Upper lobe of right lung (tissue), 1 donor: ENCODE data around the gene SDF4. TPM values are rescaled to one million over a fixed set of nuclear protein-coding genes. Genes with fewer than 3 reads are reported as not detected.

Experiments used
- ATAC-seq: fragments of 200-7000 bp; cut with Tn5 transposase; one replicate; pipeline ENCODE4 v1.9.1; 2020; ENCODE audit warnings: mild to moderate bottlenecking, moderate library complexity
- DNase-seq: peaks from one replicate; pipeline ENCODE4 v3.0.0-alpha.2; 2020
- H3K27ac ChIP-seq: fragments of 200-600 bp; one replicate; pipeline ENCODE4 v1.8.0; 2022
- H3K27me3 ChIP-seq: fragments of 200-600 bp; one replicate; pipeline ENCODE4 v1.8.0; 2022; ENCODE audit warnings: mild to moderate bottlenecking
- H3K36me3 ChIP-seq: fragments of 200-600 bp; one replicate; pipeline ENCODE4 v1.8.0; 2022
- H3K4me1 ChIP-seq: fragments of 200-600 bp; one replicate; pipeline ENCODE4 v1.8.0; 2022
- H3K4me3 ChIP-seq: fragments of 200-600 bp; one replicate; pipeline ENCODE4 v1.8.0; 2022; ENCODE audit warnings: mild to moderate bottlenecking
- H3K9me3 ChIP-seq: fragments of 200-600 bp; one replicate; pipeline ENCODE4 v1.8.0; 2022
- CTCF ChIP-seq: fragments of 200-600 bp; IDR thresholded peaks from one replicate; pipeline ENCODE4 v1.8.0; 2022; ENCODE audit warnings: antibody characterized with exemption
- intact Hi-C: fragments of 100-400 bp; cut with DNase I; formaldehyde crosslinking; loops from one replicate; pipeline ENCODE4 v1.11.0; 2022
- total RNA-seq: library from RNA; stranded (reverse); fragmentation: NEBNext Ultra II Directional; extraction: Animal tissue kit (Norgen Biotek cat#: 25700); gene quantifications from one replicate; pipeline ENCODE4 v1.2.1, GENCODE V29; 2021
- donor health status: DM: no; HTN: yes; CAD: no; lungs with severe emphysema.

SDF4 gene
- total RNA-seq, 1 donor from 2014 or later, result 132 TPM

GRCh38 chr1:1239614-1240347 is 8.0 kb upstream of the SDF4 start:
- H3K4me3 ChIP-seq, result no peak overlapping the region
- H3K27ac ChIP-seq, result no peak overlapping the region
- ATAC-seq, result no peak
- no peak for DNase-seq
- H3K27me3 ChIP-seq, result peaks cover 15% of the 10 kb centered on the region
- no peaks in the 10 kb centered on the region for H3K36me3 ChIP-seq
- no peaks in the 10 kb centered on the region for H3K4me1 ChIP-seq
- no peak for TF ChIP-seq CTCF
- H3K9me3 ChIP-seq, result no peaks in the 10 kb centered on the region
- intact Hi-C loops, result no loop called here

GRCh38 chr1:1239227-1239613 is 7.4 kb upstream of the SDF4 start:
- H3K27me3 ChIP-seq, result peaks cover 15% of the 10 kb centered on the region
- H3K4me1 ChIP-seq, result no peaks in the 10 kb centered on the region
- H3K36me3 ChIP-seq, result no peaks in the 10 kb centered on the region
- no peak for TF ChIP-seq CTCF
- H3K27ac ChIP-seq, result no peak overlapping the region
- intact Hi-C loops, result no loop called here
- DNase-seq (no peak), ATAC-seq (no peak)
- no peaks in the 10 kb centered on the region for H3K9me3 ChIP-seq
- no peak overlapping the region for H3K4me3 ChIP-seq

- H3K4me1 ChIP-seq, result no peaks in the 10 kb centered on the region
- H3K27me3 ChIP-seq, result peaks cover 15% of the 10 kb centered on the region
- intact Hi-C loops, result no loop called here
Observed at GRCh38 chr1:1238702-1239178, 6.9 kb upstream of the SDF4 start.

GRCh38 chr1:1237874-1238701 is 6.3 kb upstream of the SDF4 start:
- Histone ChIP-seq H3K4me3 (no peak overlapping the region), H3K27ac (no peak overlapping the region), H3K4me1 (peaks cover 3% of the 10 kb centered on the region), H3K9me3 (no peaks in the 10 kb centered on the region), H3K27me3 (peaks cover 15% of the 10 kb centered on the region), H3K36me3 (no peaks in the 10 kb centered on the region)
- DNase-seq (no peak), ATAC-seq (no peak)
- TF ChIP-seq CTCF, result no peak
- intact Hi-C loops, result no loop called here

More at GRCh38 chr1:1238702-1239178, 6.9 kb upstream of the SDF4 start:
- Histone ChIP-seq H3K9me3 (no peaks in the 10 kb centered on the region), H3K27ac (no peak overlapping the region), H3K36me3 (no peaks in the 10 kb centered on the region), H3K4me3 (no peak overlapping the region)
- DNase-seq (no peak), ATAC-seq (no peak)
- no peak for TF ChIP-seq CTCF

- ATAC-seq, result no peak
Observed at GRCh38 chr1:1236945-1237873, 5.4 kb upstream of the SDF4 start.

More at GRCh38 chr1:1236945-1237873, 5.4 kb upstream of the SDF4 start:
- Histone ChIP-seq H3K4me1 (peaks cover 8% of the 10 kb centered on the region), H3K9me3 (no peaks in the 10 kb centered on the region), H3K4me3 (no peak overlapping the region), H3K27ac (no peak overlapping the region), H3K27me3 (peaks cover 15% of the 10 kb centered on the region), H3K36me3 (no peaks in the 10 kb centered on the region)
- intact Hi-C loops, result no loop called here
- no peak for TF ChIP-seq CTCF
- DNase-seq, result no peak
